ENCODE measurements around the gene PHACTR3.

The PHACTR3 gene

GRCh38 chr20:59697068-59697467, 92.7 kb downstream of the PHACTR3 start:
- TF ChIP-seq CTCF (IDR thresholded peaks at IDR 0.05; ENCODE audit: low read depth, low read length, missing control alignments): no peak
- H3K4me3 ChIP-seq (replicated peaks; ENCODE audit: low read depth, low read length): no peak overlapping the region
- DNase-seq (ENCODE audit: extremely low read depth, low read depth): no peak

GRCh38 chr20:59698598-59698997, 94.3 kb downstream of the PHACTR3 start:
- no peak for DNase-seq (ENCODE audit: extremely low read depth, low read depth)
- H3K4me3 ChIP-seq (replicated peaks; ENCODE audit: low read depth, low read length): no peak overlapping the region
- no peak for TF ChIP-seq CTCF (IDR thresholded peaks at IDR 0.05; ENCODE audit: low read depth, low read length, missing control alignments)

- no peak for TF ChIP-seq CTCF (IDR thresholded peaks at IDR 0.05; ENCODE audit: low read depth, low read length, missing control alignments)
- DNase-seq (ENCODE audit: extremely low read depth, low read depth): no peak
- H3K4me3 ChIP-seq (replicated peaks; ENCODE audit: low read depth, low read length): no peak overlapping the region
These were observed 96.9 kb downstream of the PHACTR3 start for GRCh38 chr20:59701236-59701635.

GRCh38 chr20:59703046-59703445, 98.7 kb downstream of the PHACTR3 start:
- no peak for TF ChIP-seq CTCF (IDR thresholded peaks at IDR 0.05; ENCODE audit: low read depth, low read length, missing control alignments)
- H3K4me3 ChIP-seq (replicated peaks; ENCODE audit: low read depth, low read length): no peak overlapping the region
- no peak for DNase-seq (ENCODE audit: extremely low read depth, low read depth)

GRCh38 chr20:59705651-59706399, 101.5 kb downstream of the PHACTR3 start:
- H3K4me3 ChIP-seq (replicated peaks; ENCODE audit: low read depth, low read length): no peak overlapping the region
- DNase-seq (ENCODE audit: extremely low read depth, low read depth): no peak
- TF ChIP-seq CTCF (IDR thresholded peaks at IDR 0.05; ENCODE audit: low read depth, low read length, missing control alignments): no peak

DNA sequence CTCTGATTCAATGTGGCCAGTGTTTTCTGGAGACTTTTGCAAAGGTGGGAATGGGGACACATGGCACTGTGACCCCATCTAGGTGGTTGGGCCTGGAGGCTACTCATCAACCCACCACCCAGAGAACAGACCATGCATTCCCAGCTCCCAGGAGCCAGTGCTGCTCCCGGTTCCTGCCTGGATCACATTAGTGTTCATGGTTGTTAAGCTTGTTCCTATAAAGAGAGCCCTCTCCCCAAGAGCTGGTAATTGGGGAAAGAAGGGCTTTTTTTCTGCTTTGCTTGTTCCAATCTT, 102.0 kb downstream of the PHACTR3 start:
- no peak for TF ChIP-seq CTCF (IDR thresholded peaks at IDR 0.05; ENCODE audit: low read depth, low read length, missing control alignments)
- no peak overlapping the region for H3K4me3 ChIP-seq (replicated peaks; ENCODE audit: low read depth, low read length)
- no peak for DNase-seq (ENCODE audit: extremely low read depth, low read depth)

GRCh38 chr20:59708326-59708725, 104.0 kb downstream of the PHACTR3 start:
- DNase-seq (ENCODE audit: extremely low read depth, low read depth): no peak
- no peak for TF ChIP-seq CTCF (IDR thresholded peaks at IDR 0.05; ENCODE audit: low read depth, low read length, missing control alignments)
- no peak overlapping the region for H3K4me3 ChIP-seq (replicated peaks; ENCODE audit: low read depth, low read length)

Measured in HFF-Myc (cell line).